Activated CD4-positive, alpha-beta T cell treated with anti-CD3 and anti-CD28 coated beads, Interleukin-2, Interleukin-4, amounts not matched to agents 100 ng/mL and 50 ng/mL, durations not matched to agents 16 hours and 8 hours (primary cell): ENCODE results near the gene KBTBD2.
"Not testable (repeated sequence)": the region's sequence is repeated elsewhere in the genome, so short reads cannot be mapped to it uniquely, and the experiment has no call there.

Experiments used
- DNase-seq: peaks from one replicate; pipeline ENCODE4 v3.0.0-alpha.2; 2020; ENCODE audit warnings: low spot score

KBTBD2 gene

DNA sequence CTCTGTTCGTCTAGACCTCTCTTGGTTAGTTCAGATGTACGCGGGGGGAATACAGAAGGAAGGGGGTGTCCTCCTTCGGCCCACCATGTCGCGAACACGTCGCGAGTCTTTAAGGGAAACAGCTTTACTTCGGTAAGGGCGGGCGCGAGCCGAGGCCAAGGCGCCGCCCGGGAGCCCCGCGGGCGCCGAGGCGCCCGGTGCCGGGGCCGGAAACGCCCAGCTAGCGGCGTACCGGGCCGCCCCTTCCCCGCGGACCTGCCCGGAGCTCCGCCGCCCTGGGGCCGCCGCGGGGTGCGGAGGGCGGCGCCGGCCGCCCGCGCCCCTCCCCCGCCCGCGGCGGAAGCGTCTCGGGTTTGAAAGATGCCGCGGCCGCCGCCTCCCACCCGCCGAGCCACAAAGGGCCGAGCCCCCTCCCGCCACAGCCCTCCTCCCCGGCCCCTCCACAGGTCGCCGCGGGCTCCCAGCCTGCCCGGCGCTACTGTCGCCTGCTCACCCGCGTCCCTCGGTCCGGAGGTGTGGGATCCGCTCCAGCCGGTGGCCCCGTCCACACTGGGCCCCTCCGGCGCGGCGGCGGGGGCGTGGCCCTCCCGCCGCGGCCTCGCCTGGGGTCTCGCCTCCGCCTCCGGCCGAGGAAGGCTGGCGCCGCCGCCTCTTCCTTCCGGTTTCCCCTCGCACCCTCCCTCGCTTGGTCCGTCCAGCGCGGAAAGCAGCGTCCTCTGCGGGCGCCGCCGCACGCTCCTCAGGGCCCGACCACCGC lies at the start of gene KBTBD2:
Gene KBTBD2, minus strand, starts transcription at position 718 of the 757 bp plus-strand sequence. CDS start 12,156 bp downstream, outside the sequence.
- DNase-seq = peak; percentile 87

DNA sequence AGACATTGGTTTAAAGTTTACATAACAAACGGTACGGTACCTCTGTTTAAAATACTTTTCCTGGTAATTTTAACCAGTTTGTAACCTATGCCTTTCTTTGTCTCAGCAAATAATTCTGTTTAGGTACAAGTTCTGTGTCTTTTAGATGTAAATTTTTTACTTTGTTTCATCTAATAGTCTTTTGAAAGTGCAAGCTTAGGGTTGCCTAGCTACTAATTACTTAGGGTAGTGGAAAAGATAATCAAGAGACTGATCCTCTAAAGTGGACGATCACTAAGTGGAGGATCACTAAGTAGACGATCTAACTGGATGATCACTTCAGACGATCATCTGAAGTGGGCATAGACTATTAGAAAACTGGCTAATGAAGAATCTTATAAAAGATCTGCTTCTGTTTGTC lies 49.6 kb upstream of the KBTBD2 start:
- DNase-seq = no peak

DNA sequence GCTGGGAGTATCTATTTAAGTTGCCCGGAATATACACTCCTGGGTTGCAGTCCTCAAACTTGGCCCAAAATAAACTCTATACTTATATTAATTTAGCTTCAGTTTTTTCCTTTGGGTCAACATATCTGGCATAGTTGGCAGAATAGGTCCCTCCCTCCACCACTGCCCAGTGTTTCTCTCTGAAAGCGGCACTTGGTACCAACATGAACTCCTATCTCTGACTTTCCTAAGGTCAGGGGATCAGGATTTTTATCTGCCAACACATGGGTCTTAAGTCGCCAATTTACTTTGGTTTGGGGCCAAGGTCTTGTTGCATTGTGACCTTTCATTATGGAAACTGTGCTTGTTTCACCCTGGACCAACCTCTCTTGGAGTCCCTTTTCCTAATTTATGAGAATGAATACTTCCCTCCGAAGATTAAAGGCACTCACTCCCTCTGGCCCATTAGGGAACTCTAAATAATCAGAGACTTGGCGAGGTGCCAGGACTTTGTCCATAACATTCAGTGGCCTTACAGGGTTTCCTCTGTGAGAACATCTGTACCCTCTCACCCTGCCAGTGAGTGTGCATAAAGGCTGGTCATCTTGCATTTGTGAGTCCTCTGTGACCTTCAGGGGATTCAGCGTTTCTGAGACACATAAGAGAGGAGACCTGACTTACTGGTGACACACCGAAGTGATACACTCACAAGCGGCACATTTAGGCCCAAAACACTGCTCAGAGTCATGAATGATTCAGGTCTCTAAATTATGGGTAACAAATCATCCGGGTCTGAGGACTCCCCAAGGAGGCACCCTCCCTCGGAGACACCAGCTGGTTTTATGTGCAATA lies 46.0 kb upstream of the KBTBD2 start:
- DNase-seq = no peak

DNA sequence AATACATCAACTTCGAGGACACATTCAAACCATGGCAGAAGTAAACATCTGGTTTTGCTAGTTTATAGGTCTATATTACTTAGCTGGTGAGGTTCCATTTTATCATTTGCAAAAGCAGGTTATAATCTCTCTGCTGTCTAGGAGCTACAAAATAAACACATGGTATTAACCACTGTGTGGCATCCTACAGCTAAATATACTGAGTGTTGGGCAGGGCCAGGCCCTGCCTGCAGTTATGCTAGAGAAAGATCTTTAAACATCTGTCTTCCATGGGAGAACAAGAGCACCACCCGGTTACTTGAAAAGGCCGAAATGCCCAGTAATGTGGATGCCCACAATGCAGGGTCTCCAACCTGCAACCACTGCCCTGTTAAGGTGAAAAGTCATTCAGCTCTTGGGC lies 45.1 kb upstream of the KBTBD2 start:
- no peak for DNase-seq

DNA sequence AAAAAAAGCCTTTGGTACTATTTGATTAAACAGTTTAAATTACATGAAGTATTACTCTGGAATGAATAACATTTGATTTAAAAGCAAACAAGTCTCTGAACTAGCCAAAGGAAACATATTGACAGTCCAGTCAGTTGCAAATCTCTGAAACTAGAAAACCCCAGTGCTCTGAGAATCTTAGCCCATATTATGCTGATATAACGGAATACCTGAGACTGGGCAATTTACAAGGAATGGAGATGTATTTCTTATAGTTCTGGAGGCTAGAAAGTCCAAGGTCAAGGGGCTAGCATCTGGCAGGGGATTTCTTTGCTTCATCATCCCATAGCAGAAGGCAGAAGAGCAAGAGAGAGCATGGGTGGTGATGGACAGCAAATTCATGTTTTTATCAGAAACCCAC lies 44.0 kb upstream of the KBTBD2 start:
- no peak for DNase-seq

DNA sequence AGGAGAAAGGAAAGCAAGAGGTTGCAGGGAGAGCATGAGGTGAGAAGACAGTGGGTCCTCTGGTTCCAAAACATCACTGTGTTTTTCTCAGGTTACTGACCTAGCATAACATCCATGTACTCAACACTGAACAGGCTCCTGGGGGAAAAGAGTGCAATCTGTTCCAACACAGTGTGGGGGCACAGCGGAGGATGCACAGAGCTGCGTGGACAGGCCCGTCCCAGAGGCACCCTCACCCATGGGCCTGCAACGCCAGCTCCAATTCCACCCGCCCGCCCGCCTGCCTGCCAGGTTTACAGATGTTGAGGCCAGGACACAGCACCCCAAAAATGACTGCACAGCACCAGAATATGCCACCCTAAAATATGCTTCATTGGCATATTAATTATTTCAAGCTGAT lies 38.8 kb upstream of the KBTBD2 start:
- DNase-seq = no peak

DNA sequence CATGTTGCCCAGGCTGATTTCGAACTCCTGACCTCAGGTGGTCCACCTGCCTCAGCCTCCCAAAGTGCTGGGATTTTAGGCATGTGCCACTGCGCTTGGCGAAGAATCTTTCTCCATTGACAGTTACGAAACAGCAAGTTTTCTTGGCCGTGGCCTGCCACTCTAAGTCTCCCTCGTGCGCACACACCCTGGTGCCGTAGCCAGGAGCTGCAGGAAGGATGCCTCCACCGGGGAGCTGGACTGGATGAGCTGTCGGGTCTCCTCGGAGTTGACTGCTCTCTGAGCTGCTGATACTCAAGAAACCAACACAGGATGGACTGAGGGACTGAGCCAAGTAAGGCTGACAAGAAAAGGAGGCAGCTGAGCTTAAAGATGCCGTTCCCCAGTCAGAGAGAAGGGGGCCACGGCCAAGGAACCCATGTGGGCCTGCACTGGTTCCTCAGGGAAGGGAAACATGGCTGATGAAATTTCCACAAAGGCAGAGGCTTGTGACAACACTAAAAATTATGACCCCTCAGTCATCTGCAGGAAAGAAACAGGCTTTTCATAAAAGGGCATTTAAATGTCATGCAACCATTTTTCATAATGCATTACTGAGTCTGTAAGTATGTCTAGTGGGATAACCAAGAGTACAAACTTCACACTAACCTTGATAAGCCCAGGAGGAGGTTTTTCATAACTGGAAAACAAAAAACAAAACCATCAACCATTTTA lies 38.0 kb upstream of the KBTBD2 start:
- no peak for DNase-seq

DNA sequence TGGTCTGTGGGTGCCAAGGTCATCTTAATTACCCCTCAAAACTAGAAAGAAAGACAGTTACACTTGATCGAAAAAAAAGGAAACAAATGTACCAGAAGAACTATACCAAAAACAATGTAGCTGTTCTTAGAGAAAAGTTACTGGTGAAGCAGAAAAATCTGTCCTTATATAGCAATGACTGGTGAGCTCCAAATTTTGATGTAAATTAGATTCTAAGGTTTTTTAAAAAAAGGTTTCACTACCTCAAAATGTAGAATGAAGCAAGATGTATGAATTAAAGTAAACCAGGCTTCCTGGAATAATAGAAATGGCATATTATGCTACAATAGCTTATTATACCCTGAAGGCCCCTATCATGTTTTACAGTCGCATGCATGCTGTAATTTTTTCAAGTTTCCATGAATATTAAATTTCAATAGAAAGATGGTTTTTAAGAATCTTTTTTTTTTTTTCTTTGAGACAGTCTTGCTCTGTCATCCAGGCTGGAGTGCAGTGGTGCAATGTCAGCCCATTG lies 37.3 kb upstream of the KBTBD2 start:
- no peak for DNase-seq

DNA sequence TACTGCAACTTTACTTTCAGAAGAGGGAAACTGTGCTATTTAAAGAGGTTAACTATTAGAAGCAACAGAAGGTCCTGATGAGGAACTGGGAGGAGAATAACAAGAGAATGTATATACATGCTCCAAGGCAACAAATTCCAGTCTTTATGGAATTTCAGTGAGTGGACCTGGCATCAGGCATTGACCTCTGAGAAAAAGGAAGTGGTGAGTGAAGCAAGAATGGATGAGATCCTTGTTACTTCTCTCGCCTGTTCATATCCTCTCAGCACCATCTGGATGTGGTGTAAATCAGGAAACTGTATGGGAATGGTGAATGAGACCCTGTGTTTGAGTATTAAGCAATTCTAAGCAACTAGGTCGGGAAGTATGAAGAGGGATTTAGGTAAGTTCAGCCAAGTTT lies 30.3 kb upstream of the KBTBD2 start:
- no peak for DNase-seq

DNA sequence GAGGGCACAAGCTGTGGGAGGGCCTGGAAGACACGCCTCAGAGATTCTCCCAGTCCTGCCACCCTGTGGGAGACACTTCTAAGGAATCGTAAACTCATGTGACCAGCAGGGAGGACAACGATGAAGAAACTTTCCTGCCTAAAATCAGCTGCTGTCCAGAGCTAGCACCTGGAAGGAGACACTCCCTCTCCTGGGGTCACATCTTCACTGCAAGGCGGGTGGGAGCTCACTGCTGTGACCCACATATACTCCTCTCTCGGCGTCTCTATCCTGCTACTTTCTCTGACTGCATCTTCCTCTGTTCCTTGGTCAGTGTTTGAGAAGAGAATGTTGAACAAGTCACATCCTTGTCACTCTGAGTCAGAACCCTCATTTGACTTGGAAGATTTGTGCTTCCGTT lies 25.4 kb upstream of the KBTBD2 start:
- DNase-seq = not testable (repeated sequence)

DNA sequence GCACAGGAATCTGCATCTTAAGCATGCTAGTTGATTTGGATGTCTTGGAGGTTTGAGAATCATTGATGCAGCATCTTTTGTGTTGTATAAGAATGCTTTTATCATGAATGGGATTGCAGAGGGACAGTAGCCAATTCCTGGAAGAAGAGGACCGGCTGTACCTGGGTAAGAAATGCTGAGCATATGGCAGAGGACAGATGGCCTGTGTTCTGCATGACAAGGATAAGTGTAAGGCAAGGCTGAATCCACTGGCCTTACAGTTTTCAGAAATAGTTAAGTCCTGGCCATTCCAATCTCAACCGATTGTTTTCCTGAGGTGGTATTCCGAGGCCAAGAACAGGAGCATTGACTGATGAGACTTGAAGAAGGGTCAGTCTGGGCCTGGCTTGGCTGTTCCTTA lies 24.4 kb upstream of the KBTBD2 start:
- DNase-seq = no peak

DNA sequence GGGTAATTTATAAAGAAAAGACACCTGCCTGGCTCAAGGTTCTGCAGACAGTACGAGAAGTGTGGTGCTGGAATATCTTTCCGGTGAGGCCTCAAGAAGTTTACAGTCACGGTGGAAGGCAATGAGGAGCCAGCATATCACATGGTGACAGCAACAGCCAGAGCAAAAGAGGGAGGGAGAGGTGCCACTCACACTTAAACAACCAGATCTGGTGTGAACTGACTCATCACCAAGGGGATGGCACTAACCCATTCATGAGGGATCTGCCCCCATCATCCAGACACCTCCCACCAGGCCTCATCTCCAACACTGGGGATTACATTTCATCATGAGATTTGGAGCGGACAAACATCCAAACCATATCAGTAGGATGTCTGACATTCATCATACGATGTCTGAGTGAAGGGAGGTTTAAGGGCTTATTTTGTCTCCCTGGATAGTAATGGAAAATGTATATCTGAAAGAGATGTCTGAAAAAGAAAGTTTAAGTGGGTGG lies 23.5 kb upstream of the KBTBD2 start:
- no peak for DNase-seq

DNA sequence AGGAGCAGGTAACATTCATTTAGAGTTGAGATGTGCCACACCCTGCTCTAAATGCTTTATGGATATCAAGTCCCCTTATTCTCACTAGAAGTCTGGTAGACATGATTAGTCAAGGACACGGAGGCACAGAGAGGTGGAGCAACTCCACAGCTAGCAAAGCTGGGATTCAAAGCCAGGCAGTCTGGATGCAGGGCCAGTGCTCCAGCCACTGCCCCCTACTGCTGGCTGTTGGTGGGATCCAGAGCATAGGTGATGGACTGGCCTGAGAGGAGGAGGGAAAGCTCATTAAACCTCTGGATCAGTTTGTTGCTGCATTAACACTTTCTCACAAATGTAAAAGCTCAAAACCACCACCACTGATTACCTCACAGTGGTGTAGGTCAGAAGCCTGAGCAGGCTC lies 22.6 kb upstream of the KBTBD2 start:
- no peak for DNase-seq

DNA sequence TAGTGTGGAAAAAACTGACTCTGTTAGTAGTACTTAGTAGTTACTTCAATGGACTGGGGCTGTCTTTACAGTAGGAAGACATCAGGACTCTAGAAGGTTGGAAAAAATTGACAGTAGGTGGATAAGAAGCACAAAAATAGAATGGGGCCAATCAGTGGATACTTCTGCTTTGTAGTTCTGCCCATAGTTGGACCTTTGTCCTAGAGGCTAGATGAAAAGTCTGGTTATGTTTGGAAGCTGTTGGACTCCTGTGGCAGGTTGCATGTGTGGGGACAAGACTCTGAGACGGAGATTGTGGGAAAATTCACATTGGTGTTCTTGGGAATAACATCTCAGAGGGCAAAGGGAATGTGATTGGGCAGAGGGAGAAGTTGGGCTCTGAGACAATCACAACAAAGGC lies 18.6 kb upstream of the KBTBD2 start:
- DNase-seq = no peak

DNA sequence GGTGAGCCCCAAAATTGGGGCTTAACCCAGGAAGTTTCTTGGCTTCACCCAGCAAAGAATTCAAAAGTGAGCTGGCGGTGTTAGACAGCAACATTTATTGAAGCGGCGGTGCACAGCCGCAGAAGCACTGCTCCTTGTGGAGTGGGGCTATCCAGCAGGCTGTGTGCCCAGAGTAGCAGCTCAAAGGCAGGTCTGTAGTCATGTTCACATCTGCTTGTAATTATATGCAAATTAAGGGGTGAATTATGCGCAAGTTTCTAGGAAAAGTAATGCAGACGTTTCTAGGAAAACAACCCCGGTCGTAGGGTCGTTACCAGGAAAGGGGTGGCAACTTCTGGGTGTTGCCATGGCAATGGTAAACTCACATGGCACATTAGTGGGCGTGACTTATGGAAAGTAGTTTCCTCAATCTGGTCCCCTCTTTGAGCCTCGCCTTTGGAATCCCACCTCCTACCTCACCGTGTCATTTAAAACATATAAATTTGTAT lies 13.7 kb upstream of the KBTBD2 start:
- peak; percentile 91 for DNase-seq

DNA sequence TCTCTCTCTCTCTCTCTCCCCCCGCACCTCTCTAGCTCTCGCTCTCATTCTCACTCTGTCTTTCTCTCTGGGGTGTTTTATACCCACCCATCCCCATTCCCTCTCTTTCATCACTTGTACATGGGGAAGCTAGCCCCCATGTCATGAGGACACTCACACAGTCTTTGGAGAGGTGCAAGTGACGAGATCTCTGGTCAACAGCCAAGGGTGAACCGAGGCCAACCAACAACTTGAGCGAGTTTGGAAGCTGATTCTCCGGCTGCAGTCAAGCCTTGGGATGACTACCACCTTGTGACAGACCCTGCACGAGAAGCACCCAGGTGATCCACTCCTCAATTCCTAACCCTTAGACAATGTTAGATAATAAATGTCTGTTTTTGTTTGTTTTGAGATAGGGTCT lies 10.1 kb upstream of the KBTBD2 start:
- DNase-seq = no peak

DNA sequence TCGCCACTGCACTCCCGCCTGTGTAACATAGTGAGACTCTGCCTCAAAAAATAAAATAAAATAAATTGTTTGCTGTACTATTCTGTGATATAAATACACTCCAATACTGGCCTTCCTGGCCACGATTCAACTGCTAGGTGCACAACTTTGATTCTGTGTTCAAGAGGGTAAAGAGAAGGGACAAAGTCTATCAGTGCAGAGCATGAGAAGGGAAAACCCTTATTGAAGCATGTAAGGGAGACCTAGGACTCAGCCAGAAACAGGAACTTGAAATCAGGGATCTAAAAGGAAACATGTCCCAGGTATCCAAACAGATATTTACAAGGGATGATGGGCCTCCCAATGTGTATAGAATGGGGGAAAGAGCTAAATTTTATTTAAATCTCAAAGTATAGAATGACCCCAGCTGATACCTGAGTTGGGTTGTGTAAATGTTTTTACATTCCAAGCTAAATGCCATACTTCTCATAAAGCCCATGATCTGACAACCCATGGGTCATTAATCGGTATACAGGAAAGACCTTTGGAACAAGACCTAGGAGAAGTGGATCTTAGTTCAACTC lies 9.0 kb upstream of the KBTBD2 start:
- no peak for DNase-seq

DNA sequence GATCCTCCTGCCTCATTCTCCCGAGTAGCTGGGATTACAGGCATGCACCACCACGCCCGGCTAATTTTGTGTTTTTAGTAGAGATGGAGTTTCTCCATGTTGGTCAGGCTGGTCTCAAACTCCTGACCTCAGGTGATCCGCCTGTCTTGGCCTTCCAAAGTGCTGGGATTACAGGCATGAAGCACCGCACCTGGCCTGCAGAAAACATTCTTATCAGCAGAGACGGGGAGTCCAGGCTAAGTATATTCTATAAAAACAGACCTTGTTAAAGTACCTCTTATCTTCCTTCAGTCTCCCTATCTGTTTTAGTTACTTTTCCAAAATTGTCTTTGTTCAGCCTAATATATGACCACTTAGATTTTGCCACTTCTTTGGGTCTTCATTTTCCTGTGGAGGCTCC lies 5.8 kb upstream of the KBTBD2 start:
- not testable (repeated sequence) for DNase-seq

DNA sequence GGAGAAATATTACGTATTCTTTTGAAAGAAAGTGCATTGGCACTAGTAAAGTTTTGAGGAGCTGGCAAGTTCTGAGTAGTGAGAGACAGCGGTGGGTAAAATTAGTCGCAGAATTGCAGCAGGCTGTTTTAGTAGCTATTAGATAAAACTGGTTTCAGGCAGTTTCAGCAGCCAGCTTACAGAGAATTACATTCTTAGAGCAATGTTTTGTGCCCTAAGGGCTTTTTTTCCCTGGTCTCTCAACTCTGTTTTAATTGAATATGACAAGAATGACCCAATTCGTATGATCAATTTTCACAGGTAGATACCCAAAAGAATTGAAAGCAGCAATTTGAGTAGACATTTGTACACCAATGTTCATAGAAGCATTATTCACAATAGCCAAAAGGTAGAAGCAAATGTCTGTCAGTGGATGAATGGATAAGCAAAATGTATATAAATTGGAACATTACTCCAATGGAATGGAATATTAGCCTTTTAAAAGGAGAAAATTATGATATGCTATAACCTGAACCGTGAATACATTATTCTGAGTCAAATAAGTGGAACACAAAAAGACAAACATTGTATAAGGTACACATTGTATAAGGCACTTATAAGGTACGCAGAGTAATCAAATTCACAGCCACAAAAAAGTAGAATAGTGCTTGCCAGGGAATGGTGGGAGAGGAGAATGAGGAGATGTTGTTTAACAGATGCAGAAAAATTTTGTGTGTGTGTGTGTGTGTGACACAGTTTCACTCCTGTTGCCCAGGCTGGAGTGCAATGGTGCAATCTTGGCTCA lies 5.2 kb upstream of the KBTBD2 start:
- DNase-seq = no peak

DNA sequence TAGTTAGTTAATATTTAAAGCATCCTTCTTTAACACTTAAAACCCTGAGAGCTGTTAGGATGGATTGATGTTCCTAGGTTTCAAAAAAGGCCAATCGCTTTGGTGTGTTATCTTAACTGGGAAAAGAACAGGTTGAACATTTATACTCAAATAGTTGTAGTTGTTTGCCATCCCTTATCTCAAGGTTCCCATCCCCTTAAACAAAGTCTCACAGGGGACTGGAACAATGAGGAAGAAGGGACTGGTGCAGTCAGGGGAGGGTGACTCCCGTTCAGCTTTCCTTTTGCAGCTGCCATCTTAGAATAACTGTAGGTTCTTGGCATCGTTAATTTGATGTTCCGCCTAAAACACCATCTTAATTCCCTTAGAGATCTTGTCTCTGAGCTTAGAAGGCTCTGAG lies 2.6 kb upstream of the KBTBD2 start:
- no peak for DNase-seq

DNA sequence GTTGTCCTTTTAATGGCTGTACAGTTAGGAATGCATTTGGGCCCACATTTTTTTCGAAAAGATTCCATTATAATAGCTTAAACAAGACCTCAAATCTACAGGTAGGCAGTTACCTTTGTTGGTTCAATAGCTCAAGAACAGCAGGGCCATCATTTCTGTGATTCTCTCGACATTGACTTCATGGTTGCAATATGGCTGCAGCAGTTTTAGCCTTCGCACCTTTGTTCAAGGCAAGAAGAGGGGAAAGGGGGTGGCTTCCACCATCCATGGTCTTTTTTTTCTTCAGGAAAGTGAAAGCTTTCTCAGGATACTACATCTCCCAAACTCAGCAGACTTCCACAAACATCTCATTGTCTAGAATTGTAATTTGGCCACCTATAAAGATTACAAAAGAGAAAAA lies 2.2 kb upstream of the KBTBD2 start:
- DNase-seq = no peak
